Fibroblast of the aortic adventitia (primary cell): ENCODE data around the gene ZMIZ2. TPM values are rescaled to one million over a fixed set of nuclear protein-coding genes. Genes with fewer than 3 reads are reported as not detected.

Source experiments
- DNase-seq: peaks from one replicate; pipeline ENCODE4 v3.0.0-alpha.2; 2010; ENCODE audit warnings: low read depth
- H3K4me3 ChIP-seq: 2 replicates; pipeline ENCODE4 v1.5.1; 2011; ENCODE audit warnings: low read depth, mild to moderate bottlenecking, control low read depth, low read length, moderate library complexity
- total RNA-seq: library from RNA; depleted of rRNA; stranded (reverse); fragments of >200 nt; gene quantifications from 2 replicates; pipeline ENCODE4 v1.2.3, GENCODE V29; 2012; ENCODE audit warnings: low replicate concordance
- TF ChIP-seq, protein P1 (sequence below): IDR thresholded peaks from 2 replicates; pipeline ENCODE4 v1.5.1; 2011; ENCODE audit warnings: mild to moderate bottlenecking, low read length, control low read depth, inconsistent platforms; ENCODE audit not compliant: insufficient read depth

ZMIZ2 gene
- total RNA-seq, 1 donor = 18.3 TPM

DNA sequence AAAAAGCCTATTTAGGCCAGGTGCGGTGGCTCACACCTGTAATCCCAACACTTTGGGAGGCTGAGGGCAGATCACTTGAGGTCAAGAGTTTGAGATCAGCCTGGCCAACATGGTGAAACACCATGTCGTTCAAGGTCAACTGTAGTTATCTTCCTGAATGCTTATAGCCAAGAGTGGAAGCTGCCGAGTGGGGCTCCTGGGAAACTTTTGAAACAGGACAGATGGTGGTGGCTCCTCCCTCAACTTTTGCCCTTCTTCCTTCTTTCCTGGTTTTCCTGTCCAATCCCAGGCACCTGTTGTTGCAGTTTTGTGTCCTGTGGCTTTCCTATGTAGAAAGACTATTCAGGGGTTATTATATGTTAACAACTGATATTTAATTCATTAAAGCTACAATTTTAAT, 39.1 kb downstream of the ZMIZ2 start:
- TF ChIP-seq, protein P1, sequence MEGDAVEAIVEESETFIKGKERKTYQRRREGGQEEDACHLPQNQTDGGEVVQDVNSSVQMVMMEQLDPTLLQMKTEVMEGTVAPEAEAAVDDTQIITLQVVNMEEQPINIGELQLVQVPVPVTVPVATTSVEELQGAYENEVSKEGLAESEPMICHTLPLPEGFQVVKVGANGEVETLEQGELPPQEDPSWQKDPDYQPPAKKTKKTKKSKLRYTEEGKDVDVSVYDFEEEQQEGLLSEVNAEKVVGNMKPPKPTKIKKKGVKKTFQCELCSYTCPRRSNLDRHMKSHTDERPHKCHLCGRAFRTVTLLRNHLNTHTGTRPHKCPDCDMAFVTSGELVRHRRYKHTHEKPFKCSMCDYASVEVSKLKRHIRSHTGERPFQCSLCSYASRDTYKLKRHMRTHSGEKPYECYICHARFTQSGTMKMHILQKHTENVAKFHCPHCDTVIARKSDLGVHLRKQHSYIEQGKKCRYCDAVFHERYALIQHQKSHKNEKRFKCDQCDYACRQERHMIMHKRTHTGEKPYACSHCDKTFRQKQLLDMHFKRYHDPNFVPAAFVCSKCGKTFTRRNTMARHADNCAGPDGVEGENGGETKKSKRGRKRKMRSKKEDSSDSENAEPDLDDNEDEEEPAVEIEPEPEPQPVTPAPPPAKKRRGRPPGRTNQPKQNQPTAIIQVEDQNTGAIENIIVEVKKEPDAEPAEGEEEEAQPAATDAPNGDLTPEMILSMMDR = no peak
- H3K4me3 ChIP-seq = no peak overlapping the region
- DNase-seq = no peak

- H3K4me3 ChIP-seq = no peak overlapping the region
- TF ChIP-seq, protein P1 = no peak
- DNase-seq = no peak
These were observed 41.3 kb downstream of the ZMIZ2 start for GRCh38 chr7:44789990-44790389.

GRCh38 chr7:44791278-44792219, 42.9 kb downstream of the ZMIZ2 start:
- DNase-seq = peak; percentile 50
- no peak overlapping the region for H3K4me3 ChIP-seq

GRCh38 chr7:44793919-44794318, 45.3 kb downstream of the ZMIZ2 start:
- TF ChIP-seq, protein P1 = no peak
- DNase-seq = no peak
- no peak overlapping the region for H3K4me3 ChIP-seq

More at GRCh38 chr7:44791278-44792219, 42.9 kb downstream of the ZMIZ2 start:
- TF ChIP-seq, protein P1 = peak; percentile 30

DNA sequence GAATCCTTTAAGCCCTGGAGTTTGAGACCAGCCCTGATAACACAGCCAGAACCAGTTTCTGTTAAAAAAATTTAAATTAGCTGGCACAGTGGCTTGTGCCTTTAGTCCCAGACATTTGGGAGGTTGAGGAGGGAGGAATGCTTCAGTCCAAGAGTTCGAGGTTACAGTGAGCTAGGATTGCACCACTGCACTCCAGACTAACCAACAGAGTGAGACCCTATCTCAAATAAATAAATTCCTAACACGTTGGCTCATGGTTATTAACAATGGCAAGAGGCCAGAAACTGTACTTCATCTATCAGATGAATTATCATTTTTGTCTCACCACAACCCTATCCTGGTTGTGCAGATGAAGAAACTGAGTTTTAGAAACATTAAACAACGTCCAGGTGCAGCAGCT, 45.7 kb downstream of the ZMIZ2 start:
- no peak overlapping the region for H3K4me3 ChIP-seq
- DNase-seq = no peak
- TF ChIP-seq, protein P1 = no peak

DNA sequence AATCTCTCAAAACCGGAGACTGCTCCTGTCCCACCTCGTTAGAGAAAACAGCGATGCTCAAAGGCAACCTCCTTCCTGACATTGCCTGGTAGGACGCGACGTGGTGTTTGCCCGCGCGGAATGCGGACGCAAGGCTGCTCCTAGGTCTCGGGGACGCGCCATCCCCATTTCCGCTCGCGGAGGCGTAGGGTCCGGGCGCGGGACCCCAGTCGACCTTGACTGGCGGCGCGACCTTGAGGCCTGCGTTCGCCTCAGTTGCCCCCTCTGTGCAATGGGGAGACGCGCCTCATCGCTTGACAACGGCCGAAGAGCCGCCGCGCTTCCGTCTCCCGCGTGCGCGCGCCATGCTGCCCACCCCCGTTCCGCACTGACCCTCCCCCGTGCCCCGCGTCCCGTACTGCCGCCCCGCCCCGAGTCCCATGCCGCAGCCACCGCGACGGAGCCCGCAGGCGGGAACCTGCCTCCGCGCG, 47.4 kb downstream of the ZMIZ2 start:
- TF ChIP-seq, protein P1 = no peak
- H3K4me3 ChIP-seq = peak overlapping the region; percentile 94
- DNase-seq = peak; percentile 44
